ENCODE data around the gene ASB1. TPM values are rescaled to one million over a fixed set of nuclear protein-coding genes. Genes with fewer than 3 reads are reported as not detected.

The ASB1 gene
- polyA plus RNA-seq, 1 donor (not counting 4 experiments of a cell fraction or from before 2014, with no cell fraction given), result 13.0 TPM

DNA sequence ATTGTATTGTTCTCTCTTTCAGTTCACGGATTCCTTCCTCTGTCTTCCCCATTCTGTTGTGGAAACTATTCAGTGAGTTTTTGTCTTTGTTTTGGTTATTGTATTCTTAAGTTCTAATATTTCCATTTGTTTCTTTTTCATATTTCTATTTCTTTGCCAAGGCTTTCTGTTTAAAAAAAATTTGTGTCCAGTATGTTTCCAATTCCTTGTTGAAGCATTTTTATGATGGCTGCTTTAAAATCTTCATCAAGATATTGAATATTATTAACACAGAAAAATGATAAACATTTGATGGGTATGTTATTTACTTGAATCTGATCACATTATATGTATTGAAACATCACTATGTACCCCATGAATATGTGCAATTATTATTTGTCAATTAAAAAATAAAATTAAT is 42.4 kb downstream of the ASB1 start:
- no peak for FAIRE-seq
- dilution Hi-C loops (cut with MboI; ENCODE audit: extremely low pct_ligation_motif_present, low sequenced_read_pairs), result no loop called here
- no peaks in the 10 kb centered on the region for H3K79me2 ChIP-seq (ENCODE audit: control insufficient read depth, insufficient read depth, low read length)

DNA sequence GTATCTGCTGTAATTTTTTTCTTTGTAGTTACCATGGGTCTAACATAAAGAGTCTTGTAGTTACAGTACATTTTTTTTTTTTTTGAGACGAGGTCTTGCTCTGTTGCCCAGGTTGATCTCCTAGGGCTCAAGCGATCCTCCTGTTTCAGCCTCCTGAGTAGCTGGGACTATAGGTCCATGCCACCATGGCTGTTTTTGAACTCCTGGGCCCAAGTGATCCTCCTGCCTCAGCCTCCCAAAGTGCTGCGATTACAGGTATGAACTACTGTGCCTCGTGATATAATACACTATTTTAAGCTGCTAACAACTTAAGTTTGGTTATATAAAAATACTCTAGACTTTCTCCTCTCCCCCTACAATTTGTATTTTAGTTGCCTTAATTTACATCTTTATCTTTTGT is 46.3 kb downstream of the ASB1 start:
- Histone ChIP-seq H3K4me1 (ENCODE audit: control insufficient read depth, extremely low read depth, insufficient read depth, low read length) (no peaks in the 10 kb centered on the region), H3K36me3 (ENCODE audit: control insufficient read depth in 2 of 2, extremely low read depth in 1 of 2, insufficient read depth in 2 of 2, low read length in 2 of 2) (no peaks in the 10 kb centered on the region), H3K4me2 (ENCODE audit: control insufficient read depth, extremely low read depth, insufficient read depth, low read depth, low read length) (no peak overlapping the region), H3K4me3 (ENCODE audit: control insufficient read depth in 2 of 3, extremely low read depth in 1 of 3, insufficient read depth in 2 of 3, low read depth in 1 of 3, low read length in 3 of 3) (no peak overlapping the region), H3K9ac (ENCODE audit: control insufficient read depth, extremely low read depth, insufficient read depth, low read length) (no peak overlapping the region), H3K27ac (ENCODE audit: control insufficient read depth, insufficient read depth, low read length) (no peak overlapping the region), H3K79me2 (ENCODE audit: control insufficient read depth, insufficient read depth, low read length) (no peaks in the 10 kb centered on the region), H4K20me1 (ENCODE audit: control insufficient read depth, extremely low read depth, insufficient read depth, low read length) (no peaks in the 10 kb centered on the region), H3K9me3 (ENCODE audit: control insufficient read depth, low read depth, low read length) (no peaks in the 10 kb centered on the region), H3K9me1 (ENCODE audit: control insufficient read depth, extremely low read depth, insufficient read depth, low read length) (no peaks in the 10 kb centered on the region), H3K27me3 (ENCODE audit: control insufficient read depth, extremely low read depth, insufficient read depth, low read length) (no peaks in the 10 kb centered on the region), H2AFZ (ENCODE audit: control insufficient read depth, low read length) (no peak overlapping the region)
- TF ChIP-seq, protein P1, sequence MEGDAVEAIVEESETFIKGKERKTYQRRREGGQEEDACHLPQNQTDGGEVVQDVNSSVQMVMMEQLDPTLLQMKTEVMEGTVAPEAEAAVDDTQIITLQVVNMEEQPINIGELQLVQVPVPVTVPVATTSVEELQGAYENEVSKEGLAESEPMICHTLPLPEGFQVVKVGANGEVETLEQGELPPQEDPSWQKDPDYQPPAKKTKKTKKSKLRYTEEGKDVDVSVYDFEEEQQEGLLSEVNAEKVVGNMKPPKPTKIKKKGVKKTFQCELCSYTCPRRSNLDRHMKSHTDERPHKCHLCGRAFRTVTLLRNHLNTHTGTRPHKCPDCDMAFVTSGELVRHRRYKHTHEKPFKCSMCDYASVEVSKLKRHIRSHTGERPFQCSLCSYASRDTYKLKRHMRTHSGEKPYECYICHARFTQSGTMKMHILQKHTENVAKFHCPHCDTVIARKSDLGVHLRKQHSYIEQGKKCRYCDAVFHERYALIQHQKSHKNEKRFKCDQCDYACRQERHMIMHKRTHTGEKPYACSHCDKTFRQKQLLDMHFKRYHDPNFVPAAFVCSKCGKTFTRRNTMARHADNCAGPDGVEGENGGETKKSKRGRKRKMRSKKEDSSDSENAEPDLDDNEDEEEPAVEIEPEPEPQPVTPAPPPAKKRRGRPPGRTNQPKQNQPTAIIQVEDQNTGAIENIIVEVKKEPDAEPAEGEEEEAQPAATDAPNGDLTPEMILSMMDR (optimal IDR thresholded peaks at IDR 0.05 in 1 of 3, IDR thresholded peaks at IDR 0.05 in 1 of 3, conservative IDR thresholded peaks at IDR 0.05 in 1 of 3; ENCODE audit: extremely low read depth in 1 of 3, insufficient read depth in 2 of 3, low read length in 3 of 3), result no peak
- TF ChIP-seq EZH2 (IDR thresholded peaks at IDR 0.05; ENCODE audit: low read length), result no peak
- DNase-seq (ENCODE audit: low read depth, low spot score) (no peak), FAIRE-seq (no peak)
- dilution Hi-C loops (cut with MboI; ENCODE audit: extremely low pct_ligation_motif_present, low sequenced_read_pairs), result no loop called here

More for the DNA sequence above, 42.4 kb downstream of the ASB1 start:
- Histone ChIP-seq H4K20me1 (ENCODE audit: control insufficient read depth, extremely low read depth, insufficient read depth, low read length) (no peaks in the 10 kb centered on the region), H3K4me1 (ENCODE audit: control insufficient read depth, extremely low read depth, insufficient read depth, low read length) (no peaks in the 10 kb centered on the region), H3K9me3 (ENCODE audit: control insufficient read depth, low read depth, low read length) (no peaks in the 10 kb centered on the region), H3K36me3 (ENCODE audit: control insufficient read depth in 2 of 2, extremely low read depth in 1 of 2, insufficient read depth in 2 of 2, low read length in 2 of 2) (peaks cover 0 to 1% of the 10 kb centered on the region in 2 experiments), H3K27ac (ENCODE audit: control insufficient read depth, insufficient read depth, low read length) (no peak overlapping the region), H3K4me3 (ENCODE audit: control insufficient read depth in 2 of 3, extremely low read depth in 1 of 3, insufficient read depth in 2 of 3, low read depth in 1 of 3, low read length in 3 of 3) (no peak overlapping the region), H3K9me1 (ENCODE audit: control insufficient read depth, extremely low read depth, insufficient read depth, low read length) (no peaks in the 10 kb centered on the region), H2AFZ (ENCODE audit: control insufficient read depth, low read length) (no peak overlapping the region), H3K9ac (ENCODE audit: control insufficient read depth, extremely low read depth, insufficient read depth, low read length) (no peak overlapping the region), H3K4me2 (ENCODE audit: control insufficient read depth, extremely low read depth, insufficient read depth, low read depth, low read length) (no peak overlapping the region), H3K27me3 (ENCODE audit: control insufficient read depth, extremely low read depth, insufficient read depth, low read length) (no peaks in the 10 kb centered on the region)
- TF ChIP-seq EZH2 (IDR thresholded peaks at IDR 0.05; ENCODE audit: low read length), result no peak
- TF ChIP-seq, protein P1 (optimal IDR thresholded peaks at IDR 0.05 in 1 of 3, IDR thresholded peaks at IDR 0.05 in 1 of 3, conservative IDR thresholded peaks at IDR 0.05 in 1 of 3; ENCODE audit: extremely low read depth in 1 of 3, insufficient read depth in 2 of 3, low read length in 3 of 3), result no peak
- DNase-seq (ENCODE audit: low read depth, low spot score), result no peak

Data from keratinocyte (primary cell).